ENCODE results near the gene BBS12. TPM values are rescaled to one million over a fixed set of nuclear protein-coding genes. Genes with fewer than 3 reads are reported as not detected.

The BBS12 gene
- total RNA-seq, 4 donors from 2014 or later: 1.5 to 5.5 (median 4.0) TPM

- TF ChIP-seq, protein P1, sequence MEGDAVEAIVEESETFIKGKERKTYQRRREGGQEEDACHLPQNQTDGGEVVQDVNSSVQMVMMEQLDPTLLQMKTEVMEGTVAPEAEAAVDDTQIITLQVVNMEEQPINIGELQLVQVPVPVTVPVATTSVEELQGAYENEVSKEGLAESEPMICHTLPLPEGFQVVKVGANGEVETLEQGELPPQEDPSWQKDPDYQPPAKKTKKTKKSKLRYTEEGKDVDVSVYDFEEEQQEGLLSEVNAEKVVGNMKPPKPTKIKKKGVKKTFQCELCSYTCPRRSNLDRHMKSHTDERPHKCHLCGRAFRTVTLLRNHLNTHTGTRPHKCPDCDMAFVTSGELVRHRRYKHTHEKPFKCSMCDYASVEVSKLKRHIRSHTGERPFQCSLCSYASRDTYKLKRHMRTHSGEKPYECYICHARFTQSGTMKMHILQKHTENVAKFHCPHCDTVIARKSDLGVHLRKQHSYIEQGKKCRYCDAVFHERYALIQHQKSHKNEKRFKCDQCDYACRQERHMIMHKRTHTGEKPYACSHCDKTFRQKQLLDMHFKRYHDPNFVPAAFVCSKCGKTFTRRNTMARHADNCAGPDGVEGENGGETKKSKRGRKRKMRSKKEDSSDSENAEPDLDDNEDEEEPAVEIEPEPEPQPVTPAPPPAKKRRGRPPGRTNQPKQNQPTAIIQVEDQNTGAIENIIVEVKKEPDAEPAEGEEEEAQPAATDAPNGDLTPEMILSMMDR (IDR thresholded peaks at IDR 0.05; ENCODE audit: low read depth): no peak
These were observed 26.9 kb upstream of the BBS12 start for GRCh38 chr4:122705547-122706117.

DNA sequence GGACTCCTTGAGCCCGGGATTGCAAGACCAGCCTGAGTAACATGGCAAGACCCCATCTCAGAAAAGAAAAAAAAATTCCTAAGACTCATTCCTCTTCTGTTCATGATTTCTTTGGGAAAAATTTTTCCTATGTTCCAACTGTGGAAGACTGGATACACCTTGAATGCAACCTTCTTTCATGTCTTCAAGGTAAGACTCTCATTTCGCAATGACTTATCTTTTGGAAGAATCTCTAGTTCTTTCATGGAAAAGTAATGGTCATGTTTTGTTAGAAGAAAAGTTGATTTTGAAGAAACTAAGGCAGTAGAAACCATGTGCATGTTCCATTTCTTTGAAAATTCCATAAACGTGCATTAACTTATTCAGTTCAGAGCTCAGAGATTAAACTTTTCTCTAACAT lies 26.0 kb upstream of the BBS12 start:
- TF ChIP-seq, protein P1 (IDR thresholded peaks at IDR 0.05; ENCODE audit: low read depth): no peak

DNA sequence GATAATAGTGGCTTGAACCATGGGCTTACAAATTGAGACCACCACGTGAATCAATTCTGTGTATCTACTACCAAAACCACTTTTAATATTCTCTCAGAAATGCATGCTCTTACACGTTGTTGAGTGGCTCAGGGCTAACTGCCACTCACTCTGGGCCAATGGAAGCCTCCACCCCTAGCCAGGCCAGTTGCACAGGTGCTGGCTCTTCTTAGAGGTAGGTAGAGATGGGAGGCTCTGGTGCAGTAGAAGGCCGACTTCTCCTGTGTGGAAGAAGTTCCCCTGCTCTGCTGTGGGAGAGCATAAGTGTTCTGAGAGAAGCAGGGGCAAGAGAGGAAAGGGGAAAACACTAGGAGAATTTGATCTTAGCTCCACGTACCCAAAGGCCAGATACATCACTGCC lies 25.0 kb upstream of the BBS12 start:
- TF ChIP-seq, protein P1 (IDR thresholded peaks at IDR 0.05; ENCODE audit: low read depth): no peak

DNA sequence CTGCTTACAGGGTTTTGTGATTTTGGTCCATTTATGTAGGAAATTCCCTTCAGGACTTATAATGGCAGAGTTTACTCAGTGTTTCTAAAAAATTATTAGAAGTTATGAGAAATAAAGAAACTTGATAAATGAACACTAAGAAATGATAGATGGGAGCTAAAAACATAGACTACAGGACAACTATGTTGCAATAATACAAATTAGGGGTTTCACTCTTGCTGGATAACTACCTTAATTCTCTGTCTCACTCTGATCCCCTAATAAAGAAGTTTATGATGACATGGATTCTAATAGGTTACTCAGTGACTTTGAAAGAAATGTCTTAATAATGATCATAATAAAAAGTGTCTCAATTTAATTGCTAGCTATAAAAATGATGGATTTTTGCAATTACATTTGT lies 23.3 kb upstream of the BBS12 start:
- TF ChIP-seq, protein P1 (IDR thresholded peaks at IDR 0.05; ENCODE audit: low read depth): no peak

DNA sequence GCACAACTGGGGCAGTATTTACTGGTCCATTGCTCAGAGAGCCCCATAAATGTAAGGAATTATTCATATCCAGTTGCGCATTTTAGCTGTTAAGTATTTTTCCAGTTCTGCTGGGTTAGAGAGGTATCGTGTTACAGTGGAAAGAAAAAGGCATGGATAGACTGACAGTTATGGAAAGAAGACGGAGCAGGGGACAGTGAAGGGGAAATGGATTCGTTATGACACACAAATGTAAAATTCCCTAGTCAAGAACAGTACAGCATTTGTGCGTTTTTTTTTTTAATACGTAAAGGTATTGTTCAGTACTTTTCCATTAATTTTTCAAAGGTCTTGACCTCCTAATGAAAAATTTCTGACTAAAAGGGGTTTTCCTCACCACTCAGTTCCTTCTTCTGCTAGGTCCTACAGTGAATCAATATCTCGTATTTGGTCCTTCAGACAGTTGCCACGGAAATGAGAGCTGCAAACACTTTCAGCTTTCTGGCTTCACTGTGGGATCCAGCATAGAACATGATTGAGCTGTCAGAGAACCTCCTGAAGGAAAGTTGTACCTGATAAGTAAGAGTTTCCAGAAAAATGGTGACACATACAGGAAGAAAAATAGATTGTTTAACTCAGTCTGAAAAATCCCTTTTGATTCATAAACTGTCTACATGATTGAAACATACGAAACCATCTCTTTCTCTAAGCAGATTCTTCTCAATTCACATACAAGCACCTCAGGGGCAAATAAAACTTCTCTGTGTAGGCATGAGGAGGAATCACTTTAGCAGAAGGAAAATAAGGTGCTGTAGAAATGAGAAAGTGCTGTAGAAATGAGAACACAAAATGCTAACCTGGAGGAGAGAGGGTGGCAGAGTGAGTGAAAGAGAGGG lies 21.8 kb upstream of the BBS12 start:
- TF ChIP-seq, protein P1 (IDR thresholded peaks at IDR 0.05; ENCODE audit: low read depth): no peak

DNA sequence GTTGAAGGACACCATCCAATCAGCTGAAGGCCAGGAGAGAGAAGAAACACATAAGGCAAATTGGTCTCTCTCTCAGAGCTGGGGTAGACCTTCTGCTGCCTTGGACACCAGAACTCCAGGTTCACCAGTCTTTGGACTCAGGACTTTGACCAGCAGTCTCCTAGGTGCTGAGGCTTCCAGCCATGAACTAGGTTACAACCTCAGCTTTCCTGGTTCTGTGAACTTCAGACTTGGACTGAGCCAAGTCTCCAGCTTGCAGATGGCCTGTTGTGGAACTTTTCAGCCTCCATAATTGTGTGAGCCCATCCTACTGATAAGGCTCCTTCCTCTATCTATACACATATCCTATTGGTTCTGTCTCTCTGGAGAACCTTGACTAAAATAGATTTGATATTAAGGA lies 20.6 kb upstream of the BBS12 start:
- TF ChIP-seq, protein P1 (IDR thresholded peaks at IDR 0.05; ENCODE audit: low read depth): no peak

GRCh38 chr4:122712782-122713181 lies 19.7 kb upstream of the BBS12 start:
- TF ChIP-seq, protein P1 (IDR thresholded peaks at IDR 0.05; ENCODE audit: low read depth): no peak

Data from subcutaneous adipose tissue (tissue), 4 donors.